ENCODE data around the gene GRB2. TPM values are rescaled to one million over a fixed set of nuclear protein-coding genes. Genes with fewer than 3 reads are reported as not detected.
A peak's percentile ranks its signal among the peaks of the same experiment; 100 is the strongest.

The GRB2 gene
- total RNA-seq, 4 donors from 2014 or later, result 64.8 to 120 (median 98.3) TPM

DNA sequence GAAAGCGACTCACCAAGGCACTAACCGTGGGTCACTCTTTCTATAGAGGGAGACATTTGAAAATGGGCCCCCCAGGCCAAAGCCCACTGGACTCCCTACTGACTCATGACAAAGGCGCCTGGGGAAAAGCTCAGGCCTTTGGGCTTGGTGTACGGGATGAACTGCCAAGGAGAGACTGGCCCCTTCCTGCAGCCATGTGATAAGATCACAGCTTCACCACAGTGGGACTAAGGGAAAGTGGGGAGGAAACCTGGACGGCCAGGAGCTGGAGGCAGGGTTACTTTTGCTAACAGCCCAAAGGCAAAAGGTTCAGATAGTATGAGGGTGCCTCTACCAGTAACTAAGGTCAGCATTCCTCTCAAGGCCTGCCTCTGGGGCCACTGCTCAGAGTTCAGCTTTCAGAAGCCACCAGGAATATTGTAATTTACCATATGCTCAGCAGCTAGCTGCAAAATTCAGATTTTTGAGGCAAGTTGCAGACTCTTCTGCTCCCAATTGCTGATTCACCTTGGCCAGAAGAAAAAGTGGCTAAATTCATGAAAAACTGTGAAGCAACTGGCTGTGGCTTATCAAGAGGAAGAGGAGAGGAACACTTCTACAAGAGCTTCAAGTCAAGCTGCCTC, 79.1 kb downstream of the GRB2 start:
- TF ChIP-seq, protein P1, sequence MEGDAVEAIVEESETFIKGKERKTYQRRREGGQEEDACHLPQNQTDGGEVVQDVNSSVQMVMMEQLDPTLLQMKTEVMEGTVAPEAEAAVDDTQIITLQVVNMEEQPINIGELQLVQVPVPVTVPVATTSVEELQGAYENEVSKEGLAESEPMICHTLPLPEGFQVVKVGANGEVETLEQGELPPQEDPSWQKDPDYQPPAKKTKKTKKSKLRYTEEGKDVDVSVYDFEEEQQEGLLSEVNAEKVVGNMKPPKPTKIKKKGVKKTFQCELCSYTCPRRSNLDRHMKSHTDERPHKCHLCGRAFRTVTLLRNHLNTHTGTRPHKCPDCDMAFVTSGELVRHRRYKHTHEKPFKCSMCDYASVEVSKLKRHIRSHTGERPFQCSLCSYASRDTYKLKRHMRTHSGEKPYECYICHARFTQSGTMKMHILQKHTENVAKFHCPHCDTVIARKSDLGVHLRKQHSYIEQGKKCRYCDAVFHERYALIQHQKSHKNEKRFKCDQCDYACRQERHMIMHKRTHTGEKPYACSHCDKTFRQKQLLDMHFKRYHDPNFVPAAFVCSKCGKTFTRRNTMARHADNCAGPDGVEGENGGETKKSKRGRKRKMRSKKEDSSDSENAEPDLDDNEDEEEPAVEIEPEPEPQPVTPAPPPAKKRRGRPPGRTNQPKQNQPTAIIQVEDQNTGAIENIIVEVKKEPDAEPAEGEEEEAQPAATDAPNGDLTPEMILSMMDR (IDR thresholded peaks at IDR 0.05), result no peak
- no peak for TF ChIP-seq POLR2A (IDR thresholded peaks at IDR 0.05)
- DNase-seq, result no peak
- no peaks in the 10 kb centered on the region for H3K9me3 ChIP-seq
- H3K27ac ChIP-seq, result peak overlapping the region in 3 of 4 donors; percentile 22 to 53 (median 24)
- peaks cover 0 to 27% (median 0%) of the 10 kb centered on the region in 3 donors for H3K36me3 ChIP-seq
- H3K4me3 ChIP-seq, result no peak overlapping the region
- no peaks in the 10 kb centered on the region for H3K27me3 ChIP-seq
- peaks cover 0 to 4% (median 0%) of the 10 kb centered on the region in 4 donors for H3K4me1 ChIP-seq

DNA sequence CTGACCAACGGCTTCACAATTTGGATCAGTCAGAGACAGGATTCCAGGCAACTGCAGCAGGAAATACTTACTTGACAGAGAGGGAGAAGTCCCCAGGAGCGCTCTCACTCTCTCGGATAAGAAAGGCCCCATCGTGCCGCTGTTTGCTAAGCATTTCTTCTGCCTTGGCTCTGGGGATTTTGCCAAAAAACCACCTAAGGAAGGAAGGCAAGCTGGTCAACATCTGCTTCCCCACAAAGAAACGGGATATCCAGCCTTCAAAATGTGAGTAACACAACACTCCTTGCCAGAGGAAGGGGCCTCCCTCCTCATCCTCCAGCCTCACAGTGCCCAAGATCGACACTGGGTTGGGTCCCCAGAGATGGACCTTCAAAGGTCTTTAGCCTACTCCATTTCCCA, 79.7 kb downstream of the GRB2 start:
- TF ChIP-seq POLR2A (IDR thresholded peaks at IDR 0.05), result no peak
- TF ChIP-seq, protein P1 (IDR thresholded peaks at IDR 0.05), result no peak
- peak overlapping the region in 3 of 4 donors; percentile 22 to 53 (median 24) for H3K27ac ChIP-seq
- H3K9me3 ChIP-seq, result no peaks in the 10 kb centered on the region
- peaks cover 0 to 4% (median 0%) of the 10 kb centered on the region in 4 donors for H3K4me1 ChIP-seq
- no peak for DNase-seq
- H3K27me3 ChIP-seq, result no peaks in the 10 kb centered on the region
- peaks cover 0 to 28% (median 0%) of the 10 kb centered on the region in 3 donors for H3K36me3 ChIP-seq
- no peak overlapping the region for H3K4me3 ChIP-seq

DNA sequence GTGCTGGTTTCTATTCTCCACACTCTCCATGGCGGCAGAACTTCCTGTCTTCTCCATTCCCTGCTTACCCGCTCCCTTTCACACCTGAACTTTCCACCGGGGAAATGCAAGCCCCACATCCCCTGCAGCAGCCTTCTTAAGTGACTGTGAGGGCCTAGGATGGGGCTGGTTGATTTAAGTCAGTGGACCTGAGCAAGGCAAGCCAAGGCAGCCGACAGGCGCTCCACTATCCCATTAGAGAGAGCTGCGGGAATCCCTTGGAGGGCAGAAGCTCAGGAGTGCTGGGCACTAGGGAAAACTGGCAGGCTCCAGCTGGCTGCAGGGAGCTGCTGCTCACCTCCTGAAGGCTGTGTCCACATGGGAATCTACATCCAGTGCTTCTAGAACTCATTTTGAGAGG, 80.1 kb downstream of the GRB2 start:
- Histone ChIP-seq H3K27me3 (no peaks in the 10 kb centered on the region), H3K27ac (peak overlapping the region in 3 of 4 donors; percentile 22 to 53 (median 24)), H3K9me3 (no peaks in the 10 kb centered on the region), H3K4me3 (no peak overlapping the region), H3K36me3 (peaks cover 0 to 28% (median 0%) of the 10 kb centered on the region in 3 donors), H3K4me1 (peaks cover 0 to 4% (median 0%) of the 10 kb centered on the region in 4 donors)
- DNase-seq, result no peak
- no peak for TF ChIP-seq POLR2A (IDR thresholded peaks at IDR 0.05)
- TF ChIP-seq, protein P1 (IDR thresholded peaks at IDR 0.05), result no peak

DNA sequence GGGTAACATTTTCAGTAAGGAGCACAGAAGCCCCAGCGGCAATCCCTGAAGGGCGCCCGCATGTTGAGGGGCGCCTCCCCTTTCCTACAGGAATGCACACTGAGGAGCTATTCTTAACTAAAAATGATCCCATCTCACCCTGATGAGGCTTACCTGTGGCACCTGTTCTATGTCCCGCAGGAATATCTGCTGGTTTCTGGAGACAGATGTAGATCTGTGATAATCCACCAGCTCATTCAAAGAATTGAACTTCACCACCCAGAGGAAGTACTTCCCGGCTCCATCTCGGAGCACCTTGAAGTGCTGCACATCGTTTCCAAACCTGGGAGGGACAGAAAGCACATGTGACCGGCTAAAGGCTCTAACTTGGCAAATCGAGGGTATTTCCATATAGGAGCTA, 84.0 kb downstream of the GRB2 start:
- Histone ChIP-seq H3K4me1 (peaks cover 0 to 4% (median 0%) of the 10 kb centered on the region in 4 donors), H3K27me3 (no peaks in the 10 kb centered on the region), H3K36me3 (peaks cover 0 to 48% (median 0%) of the 10 kb centered on the region in 3 donors), H3K9me3 (no peaks in the 10 kb centered on the region), H3K4me3 (no peak overlapping the region), H3K27ac (peak overlapping the region in 1 of 4 donors; percentile 74)
- no peak for DNase-seq
- TF ChIP-seq, protein P1 (IDR thresholded peaks at IDR 0.05), result no peak

DNA sequence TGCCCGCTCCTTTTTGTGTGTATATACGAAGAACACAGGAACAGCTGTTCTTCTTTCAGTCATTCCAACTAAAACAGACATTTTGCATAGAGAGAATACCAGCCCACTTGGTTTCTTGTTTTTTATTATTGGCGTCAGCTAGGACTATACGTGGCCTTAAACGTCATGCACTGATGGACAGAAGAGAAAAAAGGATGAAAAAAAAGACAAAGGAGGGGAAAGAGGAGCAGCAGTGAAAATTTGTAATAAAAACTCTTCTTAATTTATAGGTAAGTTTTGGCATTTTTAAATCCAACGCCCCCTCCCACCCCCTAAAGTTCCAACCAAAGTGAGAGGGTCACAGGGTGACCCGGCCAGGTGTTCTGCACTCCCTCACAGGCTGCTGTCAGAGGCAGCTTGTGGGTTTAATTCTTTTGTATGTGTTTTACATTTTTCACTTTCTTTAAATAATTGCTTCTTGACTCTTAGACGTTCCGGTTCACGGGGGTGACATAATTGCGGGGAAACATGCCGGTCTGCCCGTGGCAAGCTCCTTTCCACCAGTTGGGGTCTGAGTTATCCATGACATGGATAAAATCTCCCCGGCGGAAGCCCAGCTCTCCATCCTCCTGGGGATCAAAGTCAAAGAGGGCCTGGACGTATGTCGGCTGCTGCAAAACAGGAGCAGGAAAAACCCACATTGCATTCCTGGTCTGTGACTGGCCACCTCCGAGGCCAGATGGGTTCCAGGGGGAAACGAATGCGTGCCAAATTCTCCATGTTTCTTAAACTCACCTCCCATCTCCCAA, 85.4 kb downstream of the GRB2 start:
- H3K27ac ChIP-seq, result peak overlapping the region in 2 of 4 donors; percentile 67 to 74
- H3K36me3 ChIP-seq, result peaks cover 0 to 39% (median 0%) of the 10 kb centered on the region in 3 donors
- no peak overlapping the region for H3K4me3 ChIP-seq
- TF ChIP-seq, protein P1 (IDR thresholded peaks at IDR 0.05), result no peak
- no peak for TF ChIP-seq POLR2A (IDR thresholded peaks at IDR 0.05)
- H3K27me3 ChIP-seq, result no peaks in the 10 kb centered on the region
- peaks cover 0 to 4% (median 0%) of the 10 kb centered on the region in 4 donors for H3K4me1 ChIP-seq
- no peaks in the 10 kb centered on the region for H3K9me3 ChIP-seq
- DNase-seq, result peak in 2 of 3 donors; percentile 50 to 62

All from Peyer's patch (tissue), 4 donors.